Spleen (tissue), 7 donors: ENCODE data around the gene OCIAD1.
"Not testable (repeated sequence)": the region's sequence is repeated elsewhere in the genome, so short reads cannot be mapped to it uniquely, and the experiment has no call there.

Experiments used
- CTCF ChIP-seq, 11 experiments: fragments of 200-600 bp in 7 of 11; fragments of 450-650 bp in 4 of 11; sonication (generic) in 4 of 11; IDR thresholded peaks in 8 of 11; conservative IDR thresholded peaks in 3 of 11; 1 replicate in 7 of 11; 2 replicates in 4 of 11; pipeline versions ENCODE4 v1.4.0 to v1.8.0; 2016 to 2021; ENCODE audit warnings: antibody characterized with exemption in 11 of 11, inconsistent platforms in 4 of 11, mild to moderate bottlenecking in 1 of 11
- POLR2AphosphoS5 ChIP-seq, 3 donors: sonication (generic); formaldehyde crosslinking; IDR thresholded peaks; one replicate each; pipeline ENCODE4 v1.5.1; 2017; ENCODE audit warnings: antibody characterized with exemption in 3 of 3
- donor health status: DM: no; HTN: no; CAD: no; lungs with moderate emphysema.
- donor health status: DM: no; HTN: no; CAD: no.
- donor health status: DM: no; HTN: no; CAD: no.

DNA sequence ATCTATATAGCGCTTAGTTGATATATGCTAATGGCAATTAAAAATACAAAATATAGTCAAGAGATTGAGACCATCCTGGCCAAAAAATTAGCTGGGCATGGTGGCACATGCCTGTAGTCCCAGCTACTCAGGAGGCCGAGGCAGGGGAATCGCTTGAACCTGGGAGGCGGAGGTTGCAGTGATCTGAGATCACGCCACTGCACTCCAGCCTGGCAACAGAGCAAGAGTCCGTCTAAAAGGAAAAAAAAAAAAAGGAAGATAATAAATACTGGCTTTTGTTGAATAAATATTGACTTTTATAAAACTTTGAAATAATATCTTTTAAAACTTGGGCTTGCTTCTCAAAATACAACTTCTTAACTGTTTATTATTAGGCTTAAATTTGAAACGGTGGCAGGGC, 14.6 kb upstream of the OCIAD1 start:
- not testable (repeated sequence) for TF ChIP-seq CTCF (IDR thresholded peaks at IDR 0.05 in 8 of 11, conservative IDR thresholded peaks at IDR 0.05 in 3 of 11); POLR2AphosphoS5 (IDR thresholded peaks at IDR 0.05)
